Measurements from ENCODE around the gene ADIPOR2.

DNA sequence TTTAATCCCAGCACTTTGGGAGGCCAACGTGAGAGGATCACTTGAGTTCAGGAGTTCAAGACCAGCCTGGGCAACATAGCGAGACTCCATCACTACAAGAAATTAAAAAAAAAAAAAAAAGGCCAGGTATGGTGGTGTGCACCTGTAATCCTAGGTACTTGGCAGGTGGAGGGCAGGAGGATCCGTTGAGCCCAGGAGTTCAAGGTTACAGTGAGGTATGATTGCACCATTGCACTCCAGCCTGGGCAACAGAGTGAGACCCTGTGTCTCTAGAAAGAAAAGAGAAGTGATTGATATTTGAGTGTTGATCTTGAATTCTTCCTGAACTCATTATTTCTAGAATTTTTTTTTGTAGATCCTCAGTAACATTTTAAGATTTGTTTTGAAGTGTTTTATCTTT lies 59.4 kb downstream of the ADIPOR2 start:
- TF ChIP-seq, protein P1, sequence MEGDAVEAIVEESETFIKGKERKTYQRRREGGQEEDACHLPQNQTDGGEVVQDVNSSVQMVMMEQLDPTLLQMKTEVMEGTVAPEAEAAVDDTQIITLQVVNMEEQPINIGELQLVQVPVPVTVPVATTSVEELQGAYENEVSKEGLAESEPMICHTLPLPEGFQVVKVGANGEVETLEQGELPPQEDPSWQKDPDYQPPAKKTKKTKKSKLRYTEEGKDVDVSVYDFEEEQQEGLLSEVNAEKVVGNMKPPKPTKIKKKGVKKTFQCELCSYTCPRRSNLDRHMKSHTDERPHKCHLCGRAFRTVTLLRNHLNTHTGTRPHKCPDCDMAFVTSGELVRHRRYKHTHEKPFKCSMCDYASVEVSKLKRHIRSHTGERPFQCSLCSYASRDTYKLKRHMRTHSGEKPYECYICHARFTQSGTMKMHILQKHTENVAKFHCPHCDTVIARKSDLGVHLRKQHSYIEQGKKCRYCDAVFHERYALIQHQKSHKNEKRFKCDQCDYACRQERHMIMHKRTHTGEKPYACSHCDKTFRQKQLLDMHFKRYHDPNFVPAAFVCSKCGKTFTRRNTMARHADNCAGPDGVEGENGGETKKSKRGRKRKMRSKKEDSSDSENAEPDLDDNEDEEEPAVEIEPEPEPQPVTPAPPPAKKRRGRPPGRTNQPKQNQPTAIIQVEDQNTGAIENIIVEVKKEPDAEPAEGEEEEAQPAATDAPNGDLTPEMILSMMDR (IDR thresholded peaks at IDR 0.05) = no peak
- no peak for TF ChIP-seq EZH2 (IDR thresholded peaks at IDR 0.05; ENCODE audit: borderline replicate concordance, insufficient read depth, low read depth, low read length, poor library complexity, severe bottlenecking)

Measured in B cell (primary cell).